Cerebellar cortex (tissue), 1 donor: ENCODE data around the gene MED8.
"Not testable (repeated sequence)": the region's sequence is repeated elsewhere in the genome, so short reads cannot be mapped to it uniquely, and the experiment has no call there.

Experiments used
- DNase-seq: peaks from one replicate; pipeline ENCODE4 v3.0.0-alpha.2; 2015; ENCODE audit warnings: low spot score

Gene MED8

GRCh38 chr1:43383449-43383848, 6.2 kb downstream of the MED8 start:
- DNase-seq = no peak

GRCh38 chr1:43382027-43382779, 7.4 kb downstream of the MED8 start:
- DNase-seq = peak; percentile 79

DNA sequence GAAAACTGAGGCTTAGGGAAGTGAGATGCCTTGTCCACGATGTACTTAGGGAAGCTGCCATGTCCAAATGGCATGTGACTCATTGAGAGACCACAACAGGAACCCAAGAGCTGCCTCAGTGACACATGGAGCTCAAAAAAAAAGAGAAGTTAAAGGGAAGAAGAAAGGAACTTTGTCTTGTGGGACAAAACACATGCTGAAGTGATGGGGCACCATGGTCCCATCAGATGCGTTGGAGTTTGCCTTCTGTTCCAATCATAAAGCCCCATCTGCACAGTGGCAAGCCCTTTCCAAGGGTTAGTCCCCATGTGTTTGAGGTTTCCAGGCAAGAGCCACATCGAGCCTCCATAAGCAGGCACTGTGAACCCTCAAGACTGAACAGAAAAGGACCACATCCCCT, 8.0 kb downstream of the MED8 start:
- DNase-seq = no peak

GRCh38 chr1:43379476-43379875, 10.1 kb downstream of the MED8 start:
- no peak for DNase-seq

DNA sequence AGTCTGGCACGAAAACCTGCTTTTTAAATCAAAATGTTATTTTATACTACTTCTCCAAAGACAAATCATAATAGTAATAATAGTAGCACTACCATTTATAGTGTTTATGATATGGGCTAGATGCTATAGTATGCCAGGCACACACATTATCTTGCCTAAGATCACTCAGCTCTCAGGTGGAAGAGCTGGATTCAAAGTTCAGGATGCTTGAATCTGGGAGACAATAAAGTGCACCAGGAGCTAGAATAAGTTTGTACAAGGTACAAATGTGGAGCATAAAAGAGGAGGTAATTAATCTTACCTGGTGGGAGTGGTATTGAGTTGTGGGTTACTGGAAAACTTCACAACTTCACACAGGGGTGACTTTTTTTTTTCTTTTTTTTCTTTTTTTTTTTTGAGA, 11.8 kb downstream of the MED8 start:
- no peak for DNase-seq

GRCh38 chr1:43376723-43377235, 12.8 kb downstream of the MED8 start:
- DNase-seq = no peak

DNA sequence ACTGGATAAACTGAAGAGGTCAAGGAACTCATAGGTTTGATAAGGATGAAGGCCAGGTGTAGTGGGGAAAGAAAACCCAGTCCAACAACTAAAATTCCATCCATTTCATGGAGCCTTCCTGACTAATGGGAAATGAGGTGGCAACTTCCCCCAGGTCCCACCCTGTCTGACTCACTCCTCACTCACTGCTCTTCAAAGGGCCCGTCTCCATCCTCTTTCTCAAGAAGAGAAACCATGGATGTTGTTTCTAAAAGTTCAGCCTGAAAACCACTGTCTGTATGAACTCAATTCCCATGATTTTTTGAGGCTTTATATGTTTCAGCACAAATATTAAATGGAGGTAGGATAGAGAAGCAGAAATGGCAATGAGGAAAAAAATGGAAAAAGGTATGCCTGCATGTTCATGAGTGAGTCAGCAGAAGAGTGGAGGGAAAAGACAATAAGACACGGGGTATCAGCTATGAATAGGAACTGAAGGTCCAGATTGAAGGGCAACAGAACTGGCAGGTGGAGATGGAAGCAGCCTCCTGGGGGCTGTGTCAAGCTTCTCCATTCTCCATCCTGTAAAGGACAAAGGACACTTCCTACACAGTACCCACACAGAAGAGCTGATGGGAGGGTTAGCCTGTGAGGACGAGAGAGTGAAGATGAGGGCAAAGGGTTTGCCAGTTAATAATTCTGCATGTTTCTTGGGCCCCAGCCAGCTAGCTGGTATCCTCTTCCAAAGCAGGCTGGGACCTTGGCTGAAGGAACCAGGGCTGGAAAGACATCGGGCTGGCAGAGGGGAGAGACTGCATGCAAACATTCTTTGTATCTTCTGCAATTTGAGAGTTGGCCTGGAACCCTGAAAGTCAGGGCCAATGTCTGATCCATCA, 16.3 kb downstream of the MED8 start:
- DNase-seq = peak; percentile 57

DNA sequence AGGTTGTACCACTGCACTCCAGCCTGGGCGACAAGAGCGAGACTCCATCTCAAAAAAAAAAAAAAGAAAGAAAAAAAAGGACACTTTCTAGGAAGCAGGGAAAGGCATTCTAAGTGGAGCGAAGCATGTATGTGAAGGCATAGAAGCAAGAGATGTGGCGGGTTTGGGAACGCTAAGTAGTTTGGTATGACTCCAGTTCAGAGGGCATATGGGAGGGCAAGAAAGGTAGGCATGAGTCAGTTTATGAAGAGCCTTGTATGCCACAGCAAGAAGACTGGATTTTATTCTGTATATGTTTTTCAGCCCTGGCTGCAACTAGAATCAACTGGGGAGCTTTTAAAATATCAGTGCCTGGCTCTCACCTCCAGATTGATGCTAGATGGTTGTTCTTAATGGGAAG, 17.4 kb downstream of the MED8 start:
- no peak for DNase-seq

GRCh38 chr1:43370564-43370963, 19.0 kb downstream of the MED8 start:
- no peak for DNase-seq

DNA sequence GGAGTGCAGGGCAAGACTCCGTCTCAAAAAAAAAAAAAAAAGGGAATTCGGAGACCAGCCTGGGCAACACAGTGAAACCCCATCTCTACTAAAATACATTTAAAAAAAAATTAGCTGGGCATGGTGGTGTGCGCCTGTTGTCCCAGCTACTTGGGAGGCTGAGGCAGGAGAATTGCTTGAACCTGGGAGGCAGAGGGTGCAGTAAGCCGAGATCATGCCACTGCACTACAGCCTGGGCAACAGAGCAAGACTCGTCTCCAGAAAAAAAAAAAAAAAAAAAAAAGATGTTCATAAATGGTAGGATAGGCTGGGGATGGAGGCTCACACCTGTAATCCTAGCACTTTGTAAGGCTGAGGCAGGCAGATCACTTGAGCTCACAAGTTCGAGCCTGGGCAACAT, 19.8 kb downstream of the MED8 start:
- not testable (repeated sequence) for DNase-seq

DNA sequence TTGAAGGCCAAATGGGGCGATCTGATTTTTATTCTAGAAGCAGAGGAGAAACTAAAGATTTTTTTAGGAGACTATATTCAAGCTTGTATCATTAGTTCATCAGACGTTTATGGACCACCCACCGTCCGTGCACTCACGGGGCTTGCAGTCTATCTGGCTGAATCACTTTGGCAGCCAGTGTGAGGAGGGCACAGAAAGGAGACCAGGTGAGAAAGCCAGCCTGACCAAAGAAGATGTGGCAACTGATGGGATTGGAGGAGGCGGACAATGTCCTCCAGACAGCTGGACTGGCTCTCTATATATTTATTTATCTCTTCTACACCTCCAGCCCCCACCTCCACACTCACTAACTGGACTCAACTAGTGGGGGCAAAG, 21.0 kb downstream of the MED8 start:
- no peak for DNase-seq

DNA sequence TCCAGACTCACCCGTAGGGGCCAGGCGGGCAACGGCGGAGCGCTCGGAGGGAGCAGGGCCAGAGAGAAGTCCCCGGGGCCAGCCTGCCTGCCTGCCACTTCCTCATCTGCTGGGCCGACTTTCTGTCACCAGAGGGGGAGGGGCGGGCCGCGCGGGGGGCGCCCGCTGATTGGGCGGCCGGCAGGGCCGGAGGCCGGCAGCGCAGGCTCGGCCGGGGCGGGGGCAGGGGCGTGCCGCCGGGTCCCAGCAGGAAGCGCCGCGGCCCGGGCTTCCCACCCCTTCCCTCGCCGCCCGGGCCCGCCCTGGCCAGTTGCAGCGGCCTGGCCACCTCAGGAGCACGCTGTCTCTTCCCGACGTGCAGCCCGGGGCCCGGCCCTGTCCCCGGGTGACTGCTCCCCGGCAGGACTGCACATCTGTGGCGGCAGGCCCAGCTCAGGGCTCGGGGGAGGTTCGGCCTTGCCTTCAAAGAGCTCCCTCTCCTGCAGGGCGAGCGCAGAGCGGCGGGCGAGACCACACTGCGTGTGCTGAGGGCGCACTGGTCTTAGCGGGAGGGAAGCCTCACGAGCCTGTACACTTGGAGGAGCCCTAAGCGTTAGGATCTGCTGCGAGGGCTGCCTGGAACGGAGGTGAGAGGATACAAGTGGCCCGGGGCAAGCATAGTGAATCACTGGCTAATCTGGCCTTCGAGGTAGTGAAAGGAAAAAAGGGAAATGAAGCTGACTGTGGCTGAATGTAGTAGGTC, 21.5 kb downstream of the MED8 start, which contains the start of gene ELOVL1:
ELOVL1 (minus strand) TSS at position 108 of the 742 bp plus-strand sequence. CDS start 2,402 bp downstream, outside the sequence.
- DNase-seq = peak; percentile 71

DNA sequence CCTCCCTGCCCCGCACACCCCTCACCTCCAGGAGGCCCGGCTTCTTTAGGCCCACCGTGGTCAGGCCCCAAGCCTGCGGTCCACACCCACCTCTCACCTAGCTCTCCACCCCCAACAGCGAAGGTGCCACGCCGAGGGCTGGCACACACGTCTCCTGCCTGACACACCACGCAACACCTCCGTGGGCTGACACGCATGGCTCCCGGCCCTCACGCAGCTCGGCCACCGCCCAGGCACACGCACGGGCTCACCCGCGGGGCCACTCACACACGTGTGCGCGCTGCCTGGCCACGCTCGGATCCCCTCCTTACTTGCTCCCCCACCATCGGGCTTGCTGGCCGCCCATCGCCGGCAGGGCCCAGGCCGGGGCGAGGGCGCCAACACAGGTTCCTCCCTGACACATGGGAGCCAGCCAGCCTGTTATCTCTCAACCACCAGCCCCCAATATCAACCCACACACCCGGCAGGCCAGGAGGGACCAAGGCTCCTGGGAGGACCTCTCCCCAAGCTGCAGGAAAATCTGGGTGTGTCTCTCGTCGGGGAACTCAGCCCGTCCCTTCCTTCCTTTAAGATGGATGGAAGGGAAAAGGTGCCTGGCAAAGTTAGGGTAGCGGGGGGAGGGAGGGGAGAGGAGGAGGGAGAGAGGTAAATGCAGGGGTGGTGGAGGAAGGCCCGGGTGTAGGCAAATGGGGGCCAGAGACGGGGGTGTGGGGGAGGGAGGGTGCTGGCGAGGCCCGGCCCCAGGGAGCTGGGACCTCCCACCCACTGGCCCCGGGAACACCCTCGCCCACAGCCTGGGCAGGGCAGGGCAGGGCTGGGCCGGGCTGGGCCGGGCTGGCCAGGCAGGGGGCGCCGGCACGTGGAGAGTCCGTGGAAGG, 22.3 kb downstream of the MED8 start:
- DNase-seq = peak; percentile 35

GRCh38 chr1:43366601-43367025, 23.0 kb downstream of the MED8 start:
- DNase-seq = no peak

DNA sequence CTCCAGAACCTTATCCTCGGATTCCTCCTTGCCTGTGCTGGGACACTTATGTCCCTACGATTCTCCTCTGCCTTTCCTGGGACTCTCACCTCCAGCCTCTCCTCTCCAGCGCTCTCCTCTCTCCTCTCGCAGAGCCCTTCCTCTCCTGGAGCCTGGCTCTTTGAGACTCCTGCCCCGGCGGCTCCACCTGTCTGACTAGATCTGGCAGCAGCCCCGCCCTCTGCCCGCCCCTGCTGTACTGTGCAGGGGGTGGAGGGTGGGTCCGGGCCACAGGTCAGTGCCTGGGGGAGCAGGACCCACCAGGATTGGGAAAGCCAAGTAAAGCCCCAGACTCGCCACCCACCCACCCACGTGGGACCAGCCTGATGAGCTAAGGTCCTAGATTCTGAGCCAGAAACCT, 23.4 kb downstream of the MED8 start:
- DNase-seq = no peak

DNA sequence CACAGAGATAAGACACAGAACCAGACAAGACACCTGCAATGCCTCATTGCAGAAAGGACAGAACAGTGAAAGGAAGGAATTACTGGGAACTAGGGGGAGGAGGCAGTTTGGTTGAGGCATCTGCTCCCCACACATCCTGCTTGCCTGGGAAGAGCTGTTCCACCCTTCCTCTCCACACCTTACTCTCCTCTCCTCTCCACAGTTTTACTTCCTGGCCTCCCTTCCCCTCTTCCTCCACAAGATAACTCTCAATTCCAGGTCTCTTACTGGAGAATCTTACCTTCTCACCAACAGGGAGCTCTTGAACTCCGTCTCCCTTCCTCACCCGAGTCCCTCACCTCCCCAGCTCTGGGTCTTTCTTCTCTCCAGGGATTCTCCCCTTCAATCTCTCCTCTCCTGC, 23.9 kb downstream of the MED8 start:
- DNase-seq = no peak

- DNase-seq = no peak
Observed at GRCh38 chr1:43363935-43364525, 25.6 kb downstream of the MED8 start.

- DNase-seq = no peak
Observed at GRCh38 chr1:43363283-43363934, 26.2 kb downstream of the MED8 start.

DNA sequence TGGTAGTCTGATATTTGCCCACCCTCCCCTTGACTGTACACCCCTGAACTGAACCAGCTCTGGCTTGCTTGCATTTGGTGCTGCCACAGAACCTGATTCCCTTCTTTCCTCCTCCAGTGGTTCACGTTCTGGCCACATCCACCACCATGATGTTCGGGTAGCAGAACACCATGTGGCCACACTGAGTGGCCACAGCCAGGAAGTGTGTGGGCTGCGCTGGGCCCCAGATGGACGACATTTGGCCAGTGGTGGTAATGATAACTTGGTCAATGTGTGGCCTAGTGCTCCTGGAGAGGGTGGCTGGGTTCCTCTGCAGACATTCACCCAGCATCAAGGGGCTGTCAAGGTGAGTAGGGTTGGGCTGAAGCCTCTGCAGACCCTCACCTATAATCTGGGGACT, 29.0 kb downstream of the MED8 start:
- DNase-seq = no peak

GRCh38 chr1:43359696-43360095, 29.9 kb downstream of the MED8 start:
- no peak for DNase-seq
